ENCODE results near the gene POTEM.
"Not testable (repeated sequence)": the region's sequence is repeated elsewhere in the genome, so short reads cannot be mapped to it uniquely, and the experiment has no call there.

Gene POTEM

DNA sequence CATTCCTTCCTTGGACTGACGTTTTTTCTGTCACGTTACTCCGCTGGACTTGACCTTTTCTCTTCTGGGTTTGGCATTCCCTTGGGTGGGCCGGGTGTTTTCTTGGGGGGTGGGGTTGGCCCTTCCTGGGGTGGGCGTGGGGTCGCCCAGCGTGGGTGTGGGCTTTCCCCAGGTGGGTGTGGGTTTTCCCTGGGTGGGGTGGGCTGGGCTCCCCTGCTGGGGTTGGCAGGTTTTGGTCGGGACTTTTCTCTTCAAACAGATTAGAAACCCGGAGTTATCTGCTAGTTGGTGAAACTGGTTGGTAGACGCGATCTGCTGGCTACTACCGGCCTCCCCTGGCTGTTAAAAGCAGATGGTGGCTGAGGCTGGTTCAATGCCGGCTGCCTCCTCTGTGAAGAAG, at the start of gene POTEM:
POTEM (plus strand) TSS at position 301 of the 400 bp plus-strand sequence; CDS start at position 353, 52 bp downstream.
- DNase-seq = not testable (repeated sequence)

DNA sequence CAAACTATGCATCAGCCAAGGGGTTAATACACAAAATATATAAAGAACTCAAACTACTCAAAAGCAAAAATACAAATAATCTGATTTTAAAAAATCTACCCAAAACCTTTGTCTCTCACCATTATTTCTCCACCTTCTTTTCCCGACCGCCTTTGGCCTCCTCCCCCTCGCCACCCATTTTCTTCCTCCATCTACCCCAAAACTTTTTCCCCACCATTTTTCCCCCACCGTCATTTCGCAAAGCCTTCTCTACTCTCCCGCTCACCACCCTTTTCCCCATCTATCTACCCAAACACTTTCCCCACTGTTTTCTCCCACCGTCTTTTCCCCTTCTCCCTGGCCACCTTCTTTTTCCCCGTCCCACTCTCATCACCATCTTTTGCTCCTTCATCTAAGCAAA, 48.9 kb upstream of the POTEM start:
- not testable (repeated sequence) for DNase-seq

- DNase-seq = not testable (repeated sequence)
Observed at GRCh38 chr14:18920052-18920451, 47.2 kb upstream of the POTEM start.

GRCh38 chr14:18921055-18921701, 46.1 kb upstream of the POTEM start:
- not testable (repeated sequence) for DNase-seq

- not testable (repeated sequence) for DNase-seq
Observed at GRCh38 chr14:18936848-18937247, 30.4 kb upstream of the POTEM start.

GRCh38 chr14:18938733-18939132, 28.5 kb upstream of the POTEM start:
- DNase-seq = not testable (repeated sequence)

GRCh38 chr14:18949939-18950338, 17.3 kb upstream of the POTEM start:
- not testable (repeated sequence) for DNase-seq

GRCh38 chr14:18953085-18953484, 14.1 kb upstream of the POTEM start:
- DNase-seq = not testable (repeated sequence)

DNA sequence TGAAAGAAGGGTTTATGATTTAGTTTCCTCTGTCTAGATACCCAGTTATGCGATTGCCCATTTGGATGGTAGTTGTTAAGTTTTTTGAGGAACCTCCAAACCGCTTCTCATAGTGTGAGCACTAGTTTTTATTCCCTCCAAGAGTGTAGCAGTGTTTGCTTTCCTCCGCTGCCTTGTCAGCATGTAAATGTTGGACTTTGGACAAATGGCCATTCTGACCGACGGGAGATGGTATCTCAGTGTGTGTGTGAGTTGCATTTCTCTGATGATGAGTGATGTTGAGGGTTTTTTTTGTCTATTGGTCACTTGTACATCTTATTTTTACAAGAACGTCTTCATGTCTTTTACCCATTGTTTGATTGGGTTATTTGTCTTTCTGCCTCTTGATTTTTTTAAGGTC, 11.4 kb upstream of the POTEM start:
- DNase-seq = not testable (repeated sequence)

DNA sequence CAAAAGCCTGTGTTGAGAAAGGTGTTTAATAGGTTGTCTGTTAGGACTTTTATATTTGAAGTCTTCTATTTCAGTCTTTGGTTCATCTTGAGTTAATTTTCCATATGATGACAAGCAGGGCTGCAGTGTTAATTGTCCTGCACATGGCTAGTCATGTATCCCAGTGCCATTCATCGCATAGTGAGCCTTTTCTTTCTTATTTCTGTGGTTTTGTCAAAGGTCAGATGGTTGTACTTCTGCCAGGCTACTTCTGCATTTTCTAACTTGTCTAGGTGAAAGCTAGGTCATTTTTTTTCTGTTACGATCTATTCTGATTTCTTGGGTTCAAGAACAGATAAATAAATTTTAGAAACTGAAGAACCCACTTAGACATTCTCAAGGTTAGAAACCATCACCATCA, 5.7 kb upstream of the POTEM start:
- DNase-seq = not testable (repeated sequence)

DNA sequence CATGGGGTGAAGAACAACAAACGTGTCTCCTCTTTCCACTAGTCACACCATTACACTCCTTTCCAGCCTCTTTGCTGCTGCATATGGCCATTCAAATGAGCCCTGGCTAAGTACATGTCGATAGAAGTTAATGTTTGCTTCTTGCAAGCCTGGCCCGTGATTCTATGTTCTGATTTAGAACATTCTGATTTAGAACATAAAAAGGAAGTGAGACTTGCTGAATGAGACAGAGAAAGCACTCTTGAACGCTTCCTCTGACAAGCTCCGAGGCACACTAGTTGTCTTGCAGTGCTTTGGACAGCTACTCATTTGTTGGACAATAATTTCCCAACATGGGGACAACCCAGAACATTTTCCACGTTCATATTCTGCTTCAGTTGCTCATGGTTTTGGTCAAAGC, 5.1 kb upstream of the POTEM start:
- DNase-seq = not testable (repeated sequence)

- DNase-seq = not testable (repeated sequence)
Observed at GRCh38 chr14:18963276-18963675, 4.0 kb upstream of the POTEM start.

- not testable (repeated sequence) for DNase-seq
Observed at GRCh38 chr14:18964878-18965277, 2.4 kb upstream of the POTEM start.

- not testable (repeated sequence) for DNase-seq
Observed at GRCh38 chr14:19002566-19002965, 35.3 kb downstream of the POTEM start.

DNA sequence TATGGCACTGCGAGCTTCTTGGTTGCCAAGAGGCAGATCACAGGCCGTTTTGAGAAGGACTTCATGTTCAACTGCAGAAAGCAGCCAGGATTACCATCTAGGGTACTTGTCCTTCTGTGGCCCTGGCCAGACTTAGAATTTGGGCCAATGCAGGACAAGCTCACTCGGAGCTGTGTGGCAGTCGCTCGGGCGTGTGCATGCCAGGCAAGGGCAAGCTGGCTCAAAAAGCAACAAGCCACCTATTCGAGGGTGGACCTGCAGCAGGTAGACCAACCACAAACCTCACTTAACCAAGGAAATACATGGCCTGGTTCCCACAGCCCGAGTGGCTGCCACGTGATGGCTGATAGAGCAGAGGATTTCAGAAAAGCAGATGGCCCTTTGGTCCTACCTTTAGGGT, 39.3 kb downstream of the POTEM start:
- not testable (repeated sequence) for DNase-seq

- DNase-seq = not testable (repeated sequence)
Observed at GRCh38 chr14:19007678-19008077, 40.4 kb downstream of the POTEM start.

DNA sequence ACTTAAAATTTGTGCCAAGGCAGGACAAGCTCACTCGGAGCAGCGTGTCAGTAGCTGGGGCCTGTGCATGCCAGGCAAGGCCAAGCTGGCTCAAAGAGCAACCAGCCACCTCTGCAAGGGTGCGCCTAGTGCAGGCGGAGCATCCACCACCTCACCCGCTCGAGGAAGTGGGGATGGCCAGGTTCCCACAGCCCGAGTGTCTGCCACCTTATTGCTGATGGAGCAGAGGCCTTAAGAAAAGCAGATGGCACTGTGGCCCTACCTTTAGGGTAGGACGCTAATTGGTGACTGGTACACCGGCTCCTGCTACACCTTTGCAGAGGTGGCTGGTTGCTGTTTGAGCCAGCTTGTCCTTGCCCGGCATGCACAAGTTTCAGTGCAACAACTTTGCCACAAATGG, 43.8 kb downstream of the POTEM start:
- DNase-seq = not testable (repeated sequence)

DNA sequence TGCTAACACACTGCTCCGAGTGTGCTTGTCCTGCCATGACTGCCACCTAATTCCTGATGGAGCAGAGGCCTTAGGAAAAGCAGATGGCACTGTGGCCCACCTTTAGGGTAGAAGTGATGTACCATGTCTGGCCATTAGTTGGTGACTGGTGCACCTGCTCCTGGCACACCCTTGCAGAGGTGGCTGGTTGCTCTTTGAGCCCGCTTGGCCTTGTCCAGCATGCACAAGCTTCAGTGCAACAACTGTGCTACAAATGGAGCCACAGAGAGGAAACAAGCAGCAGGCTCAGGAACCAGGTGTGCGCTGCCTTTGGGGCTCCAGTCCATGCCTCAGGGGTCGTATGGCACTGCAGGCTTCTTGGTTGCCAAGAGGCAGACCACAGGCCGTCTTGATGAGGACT, 44.5 kb downstream of the POTEM start:
- DNase-seq = not testable (repeated sequence)

GRCh38 chr14:19015185-19015584, 48.0 kb downstream of the POTEM start:
- DNase-seq = not testable (repeated sequence)

DNA sequence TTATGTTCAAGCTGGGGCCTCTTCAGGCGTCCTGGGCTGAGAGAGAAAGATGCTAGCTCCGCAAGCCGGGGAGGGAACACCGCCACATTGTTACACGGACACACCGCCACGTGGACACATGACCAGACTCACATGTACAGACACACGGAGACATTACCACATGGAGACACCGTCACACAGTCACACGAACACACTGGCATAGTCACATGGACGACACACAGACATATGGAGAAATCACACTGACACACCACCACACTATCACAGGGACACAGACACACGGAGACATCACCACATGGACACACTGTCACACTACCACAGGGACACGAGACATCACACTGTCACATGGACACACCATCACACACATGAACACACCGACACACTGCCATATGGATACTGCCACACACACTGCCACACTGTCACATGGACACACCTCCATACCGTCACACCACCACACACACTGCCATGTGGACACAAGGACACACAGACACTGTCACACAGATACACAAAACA, 57.9 kb downstream of the POTEM start:
- not testable (repeated sequence) for DNase-seq

DNA sequence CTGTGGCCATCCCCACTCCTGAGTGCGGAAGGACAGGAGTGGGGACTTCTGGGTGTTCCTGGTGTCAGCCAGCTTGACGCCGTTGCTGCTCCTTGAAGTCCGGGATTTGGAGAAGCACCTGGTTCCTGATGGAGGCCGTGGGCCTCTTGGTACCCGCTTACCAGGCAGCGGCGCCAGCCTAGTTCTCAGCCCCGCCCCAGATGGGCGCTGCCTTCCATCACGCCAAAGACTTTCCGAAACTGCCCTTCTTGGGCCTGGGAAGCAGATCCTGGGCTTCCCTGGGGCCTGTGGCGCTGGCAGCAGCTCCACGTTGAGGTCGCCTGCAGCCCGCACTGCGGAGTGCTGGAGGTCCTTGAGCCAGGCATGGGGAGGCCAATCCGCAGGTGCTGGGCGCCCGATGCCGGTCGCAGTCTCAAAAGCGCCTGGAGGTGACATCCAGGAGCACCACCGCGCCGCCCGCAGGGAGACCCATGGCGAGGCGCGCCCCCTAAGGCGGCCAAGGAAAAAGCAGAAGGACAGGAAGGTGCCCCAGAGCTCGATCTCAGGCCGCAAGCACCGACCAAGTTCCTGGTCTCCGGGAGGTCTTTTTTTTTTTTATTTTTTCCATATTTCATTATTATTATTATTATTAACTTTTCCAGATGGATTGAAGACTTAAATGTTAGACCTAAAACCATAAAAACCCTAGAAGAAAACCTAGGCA, 59.6 kb downstream of the POTEM start:
- not testable (repeated sequence) for DNase-seq

DNA sequence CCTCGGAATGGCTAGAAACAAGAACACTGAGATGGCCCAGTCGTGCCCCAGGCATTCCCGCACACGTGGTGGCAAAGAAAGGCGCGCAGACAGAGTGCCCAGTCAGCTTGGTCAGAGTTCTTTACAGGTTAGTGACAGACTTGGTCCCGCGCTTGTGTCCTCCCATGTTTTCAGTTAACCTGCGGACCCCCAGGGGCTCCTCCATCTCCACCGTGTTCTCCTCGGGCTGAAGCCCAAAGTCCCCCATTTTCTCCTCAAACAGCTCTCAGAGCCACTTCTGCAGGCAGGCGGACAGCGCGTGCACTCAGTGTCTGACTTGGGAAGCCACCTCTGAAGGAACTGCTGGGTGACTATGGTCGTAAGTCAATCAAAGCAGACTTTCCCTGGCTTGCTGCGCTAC, 60.7 kb downstream of the POTEM start:
- DNase-seq = not testable (repeated sequence)

Measured in nucleus accumbens (tissue), 56 donors.